Measurements from ENCODE around the gene NAPEPLD.

Gene NAPEPLD

DNA sequence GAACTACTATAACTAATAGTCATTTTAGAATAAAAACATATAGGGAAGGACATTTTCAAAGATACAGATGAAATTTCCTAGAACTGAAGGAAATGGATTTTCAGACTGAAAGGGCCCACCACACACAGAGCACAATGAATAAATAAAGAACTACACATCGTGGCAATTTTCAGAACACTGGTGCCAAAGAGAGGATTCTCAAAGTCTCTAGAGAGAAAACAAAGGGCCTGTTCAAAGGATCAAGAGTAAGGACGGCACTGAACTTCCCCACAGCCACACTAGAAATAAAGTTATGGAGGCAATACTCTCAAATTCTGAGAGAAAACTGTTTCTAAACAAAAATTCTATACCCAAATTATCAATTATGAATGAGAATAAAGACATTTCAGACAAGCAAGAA, 21.9 kb downstream of the NAPEPLD start:
- TF ChIP-seq, protein P1, sequence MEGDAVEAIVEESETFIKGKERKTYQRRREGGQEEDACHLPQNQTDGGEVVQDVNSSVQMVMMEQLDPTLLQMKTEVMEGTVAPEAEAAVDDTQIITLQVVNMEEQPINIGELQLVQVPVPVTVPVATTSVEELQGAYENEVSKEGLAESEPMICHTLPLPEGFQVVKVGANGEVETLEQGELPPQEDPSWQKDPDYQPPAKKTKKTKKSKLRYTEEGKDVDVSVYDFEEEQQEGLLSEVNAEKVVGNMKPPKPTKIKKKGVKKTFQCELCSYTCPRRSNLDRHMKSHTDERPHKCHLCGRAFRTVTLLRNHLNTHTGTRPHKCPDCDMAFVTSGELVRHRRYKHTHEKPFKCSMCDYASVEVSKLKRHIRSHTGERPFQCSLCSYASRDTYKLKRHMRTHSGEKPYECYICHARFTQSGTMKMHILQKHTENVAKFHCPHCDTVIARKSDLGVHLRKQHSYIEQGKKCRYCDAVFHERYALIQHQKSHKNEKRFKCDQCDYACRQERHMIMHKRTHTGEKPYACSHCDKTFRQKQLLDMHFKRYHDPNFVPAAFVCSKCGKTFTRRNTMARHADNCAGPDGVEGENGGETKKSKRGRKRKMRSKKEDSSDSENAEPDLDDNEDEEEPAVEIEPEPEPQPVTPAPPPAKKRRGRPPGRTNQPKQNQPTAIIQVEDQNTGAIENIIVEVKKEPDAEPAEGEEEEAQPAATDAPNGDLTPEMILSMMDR (IDR thresholded peaks at IDR 0.05; ENCODE audit: low read depth, low read length): no peak
- H3K4me3 ChIP-seq (ENCODE audit: low read depth, low read length): no peak overlapping the region

DNA sequence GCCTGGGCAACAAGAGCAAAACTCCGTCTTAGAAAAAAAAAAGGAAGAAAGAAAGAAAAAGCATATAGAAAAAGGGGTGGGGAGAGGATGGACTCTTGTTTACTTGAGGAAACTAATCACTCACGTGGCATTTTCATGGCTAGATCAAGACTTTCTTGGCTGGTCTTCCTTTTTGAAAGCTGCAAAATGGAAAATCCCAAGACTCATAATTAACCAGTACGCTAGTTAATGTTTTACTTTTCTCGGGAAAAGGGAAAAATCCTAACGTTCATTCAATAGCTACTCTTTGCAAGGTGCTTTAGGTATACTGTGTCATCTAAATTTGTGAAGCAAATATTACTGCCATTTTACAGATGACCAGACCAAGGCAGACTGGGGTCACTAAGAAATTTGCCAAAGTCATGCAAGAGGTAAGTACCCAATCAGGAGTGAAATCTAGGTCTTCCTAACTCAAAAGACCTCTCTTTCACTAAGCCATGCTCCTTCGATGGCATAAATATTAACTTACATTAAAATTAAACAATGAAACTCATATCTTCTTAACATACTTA, 24.4 kb downstream of the NAPEPLD start:
- no peak overlapping the region for H3K4me3 ChIP-seq (ENCODE audit: low read depth, low read length)

DNA sequence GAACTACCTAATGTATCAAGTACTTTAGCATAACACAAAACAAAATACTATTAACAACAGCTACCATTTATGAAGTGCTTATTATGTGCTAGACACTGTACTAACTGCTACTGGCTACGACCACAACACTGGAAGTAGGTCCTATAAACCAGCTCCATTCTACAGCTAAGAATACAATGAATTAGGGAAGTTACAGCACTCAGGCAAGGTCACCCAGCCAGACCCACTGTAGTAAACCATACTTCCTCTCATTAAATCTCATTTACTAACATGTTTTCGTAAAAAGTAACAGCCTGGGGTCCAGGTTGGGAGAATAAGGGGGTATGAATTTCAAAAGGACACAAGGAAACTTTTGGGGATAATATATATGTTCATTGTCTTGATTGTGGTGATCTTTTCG, 25.4 kb downstream of the NAPEPLD start:
- H3K4me3 ChIP-seq (ENCODE audit: low read depth, low read length): no peak overlapping the region
- TF ChIP-seq, protein P1 (IDR thresholded peaks at IDR 0.05; ENCODE audit: low read depth, low read length): no peak

More for the DNA sequence above, 24.4 kb downstream of the NAPEPLD start:
- TF ChIP-seq, protein P1 (IDR thresholded peaks at IDR 0.05; ENCODE audit: low read depth, low read length): no peak

DNA sequence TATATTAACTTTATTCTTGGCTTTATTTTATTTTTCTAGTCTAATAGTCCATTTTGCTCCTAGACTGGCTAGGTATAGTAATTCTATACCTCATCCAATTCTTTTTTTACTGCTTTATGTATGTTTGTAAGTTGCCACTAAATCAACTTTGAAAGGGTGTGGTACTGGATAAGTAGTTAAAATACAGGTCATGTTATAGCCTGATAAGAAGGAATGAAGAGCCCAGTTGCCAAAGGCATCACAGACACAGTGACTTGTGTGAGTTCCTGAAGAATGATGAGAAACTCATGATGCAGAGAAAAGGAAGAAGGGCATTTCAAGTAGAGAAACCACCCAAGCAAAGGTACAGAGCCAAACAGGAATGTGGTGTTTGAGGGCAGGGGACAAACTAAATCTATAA, 27.3 kb downstream of the NAPEPLD start:
- TF ChIP-seq, protein P1 (IDR thresholded peaks at IDR 0.05; ENCODE audit: low read depth, low read length): no peak
- no peak overlapping the region for H3K4me3 ChIP-seq (ENCODE audit: low read depth, low read length)

DNA sequence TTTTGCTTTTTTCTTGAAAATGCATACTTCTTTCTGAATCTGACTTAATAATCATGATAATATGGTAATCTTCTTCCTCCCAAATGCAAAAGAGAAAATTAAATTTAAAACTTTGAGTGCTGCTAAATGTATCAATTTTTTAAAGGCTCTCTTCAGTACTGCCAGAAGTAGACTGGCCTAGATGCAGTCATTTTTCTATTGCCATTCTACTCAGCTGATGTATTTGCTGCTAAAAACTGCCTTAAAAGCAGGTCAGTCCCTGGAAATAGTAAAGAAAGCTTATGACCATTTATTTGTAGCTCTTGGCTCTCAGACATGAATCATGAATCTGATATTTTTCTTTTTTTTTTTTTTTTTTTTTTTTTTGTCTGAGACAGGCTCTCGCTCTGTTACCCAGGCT, 28.5 kb downstream of the NAPEPLD start:
- TF ChIP-seq, protein P1 (IDR thresholded peaks at IDR 0.05; ENCODE audit: low read depth, low read length): no peak
- no peak overlapping the region for H3K4me3 ChIP-seq (ENCODE audit: low read depth, low read length)

DNA sequence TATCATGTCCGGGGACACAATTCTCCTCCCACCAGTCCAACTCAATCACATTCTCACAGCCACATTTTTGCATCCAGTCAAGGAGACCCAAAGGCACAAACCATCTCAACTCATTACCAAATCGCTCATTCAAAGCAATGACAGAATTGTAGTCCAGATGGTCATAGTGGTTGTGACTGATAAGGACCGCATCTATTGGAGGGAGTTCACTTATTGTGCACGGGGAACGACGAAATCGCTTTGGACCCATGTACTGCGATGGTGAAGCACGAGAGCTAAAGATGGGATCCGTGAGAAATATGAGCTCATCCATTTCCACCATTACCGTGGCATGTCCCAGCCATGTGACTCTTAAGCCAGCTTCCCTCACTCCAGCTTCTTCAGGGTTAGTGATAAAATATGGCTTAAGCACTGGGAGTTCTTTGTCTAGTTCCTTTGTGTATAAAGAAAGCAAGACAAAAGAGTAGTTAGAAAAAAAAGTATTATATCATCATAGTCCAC, 29.1 kb downstream of the NAPEPLD start:
- no peak overlapping the region for H3K4me3 ChIP-seq (ENCODE audit: low read depth, low read length)
- TF ChIP-seq, protein P1 (IDR thresholded peaks at IDR 0.05; ENCODE audit: low read depth, low read length): no peak

DNA sequence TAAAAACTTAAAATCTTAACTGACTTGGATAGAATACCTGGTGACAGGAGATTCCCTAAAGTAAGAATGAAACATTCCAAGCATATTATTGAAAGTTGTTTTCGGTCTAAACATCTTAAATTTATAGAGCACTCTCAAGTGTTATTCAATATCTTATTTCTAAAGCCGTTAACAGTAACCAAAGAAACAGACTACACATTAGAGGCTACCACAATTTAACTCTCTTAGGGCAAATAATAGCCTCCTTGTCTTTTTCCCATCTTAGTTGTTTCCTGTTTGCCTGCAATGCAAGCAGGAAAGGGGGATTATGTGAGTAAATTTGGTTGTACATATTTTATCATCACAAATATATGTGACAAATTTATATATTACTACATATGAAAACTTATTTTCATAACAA, 31.4 kb downstream of the NAPEPLD start:
- TF ChIP-seq, protein P1 (IDR thresholded peaks at IDR 0.05; ENCODE audit: low read depth, low read length): no peak
- no peak overlapping the region for H3K4me3 ChIP-seq (ENCODE audit: low read depth, low read length)

Data from WI38 (cell line).